ENCODE measurements around the gene IL6R. TPM values are rescaled to one million over a fixed set of nuclear protein-coding genes. Genes with fewer than 3 reads are reported as not detected.

The IL6R gene
- total and polyA plus RNA-seq, 2 donors (not counting 1 experiment from before 2014, with no cell fraction given), result 3.5 to 5.3 TPM

DNA sequence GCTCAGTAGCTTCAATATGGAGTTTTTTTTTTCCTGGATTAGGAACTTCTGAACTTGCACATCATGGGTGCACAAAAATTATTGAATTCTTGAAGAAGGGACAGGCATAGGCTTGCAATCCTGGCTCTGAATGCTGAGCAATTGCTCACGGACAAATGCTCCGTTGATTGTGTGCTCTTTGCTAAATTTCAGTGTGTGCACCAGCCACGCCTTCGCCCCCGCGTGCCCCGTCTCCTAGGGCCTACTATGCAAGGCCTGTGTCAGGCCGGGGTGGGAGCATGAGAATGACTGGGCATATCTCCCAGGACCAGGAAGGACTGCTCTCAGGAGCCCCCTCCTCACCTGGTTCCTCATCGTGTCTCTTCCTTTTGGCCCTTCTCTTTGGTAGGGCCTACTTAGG, 17.4 kb downstream of the IL6R start:
- Histone ChIP-seq H3K79me2 (ENCODE audit: control insufficient read depth, insufficient read depth, low read length) (peaks cover 16% of the 10 kb centered on the region), H2AFZ (ENCODE audit: insufficient read depth, low read depth, low read length, poor library complexity, severe bottlenecking) (no peak overlapping the region), H3K4me3 (ENCODE audit: control extremely low read depth in 1 of 5, extremely low read depth in 1 of 5, insufficient read depth in 1 of 5, low read depth in 2 of 5, low read length in 4 of 5) (no peak overlapping the region), H3K4me1 (ENCODE audit: control insufficient read depth in 2 of 2, insufficient read depth in 2 of 2, low read length in 2 of 2) (peaks cover 15 to 31% of the 10 kb centered on the region in 2 donors), H4K20me1 (ENCODE audit: control insufficient read depth, insufficient read depth, low read length, poor library complexity, severe bottlenecking) (no peaks in the 10 kb centered on the region), H3K9me3 (ENCODE audit: control extremely low read depth in 1 of 3, control insufficient read depth in 2 of 3, insufficient read depth in 1 of 3, low read length in 2 of 3) (no peaks in the 10 kb centered on the region), H3K4me2 (replicated peaks; ENCODE audit: low read depth, low read length, poor library complexity, severe bottlenecking) (no peak overlapping the region), H3K27me3 (replicated peaks in 1 of 4; ENCODE audit: control extremely low read depth in 1 of 4, control insufficient read depth in 3 of 4, insufficient read depth in 4 of 4, low read length in 3 of 4) (no peaks in the 10 kb centered on the region), H3K27ac (ENCODE audit: low read length in 2 of 2) (no peak overlapping the region), H3K36me3 (replicated peaks in 1 of 2; ENCODE audit: control extremely low read depth in 1 of 2, control insufficient read depth in 1 of 2, extremely low read depth in 1 of 2, insufficient read depth in 2 of 2, low read length in 1 of 2) (no peaks in the 10 kb centered on the region), H3K9ac (ENCODE audit: low read length) (no peak overlapping the region)
- intact Hi-C loops (cut with micrococcal nuclease), result no loop called here
- H3K4me3 Mint-ChIP-seq, result no peak overlapping the region
- H3K27me3 Mint-ChIP-seq, result no peaks in the 10 kb centered on the region
- WGBS (ENCODE audit: insufficient coverage), result 87% methylated on average over 9 of the region's 9 CpGs
- ATAC-seq (ENCODE audit: low read depth), result no peak
- H3K4me1 Mint-ChIP-seq, result peaks cover 27% of the 10 kb centered on the region
- ChIA-PET POLR2A (no interaction called here), CTCF (no interaction called here)
- DNase-seq, result no peak
- no peaks in the 10 kb centered on the region for H3K9me3 Mint-ChIP-seq (ENCODE audit: insufficient read depth)
- TF ChIP-seq, protein P1, sequence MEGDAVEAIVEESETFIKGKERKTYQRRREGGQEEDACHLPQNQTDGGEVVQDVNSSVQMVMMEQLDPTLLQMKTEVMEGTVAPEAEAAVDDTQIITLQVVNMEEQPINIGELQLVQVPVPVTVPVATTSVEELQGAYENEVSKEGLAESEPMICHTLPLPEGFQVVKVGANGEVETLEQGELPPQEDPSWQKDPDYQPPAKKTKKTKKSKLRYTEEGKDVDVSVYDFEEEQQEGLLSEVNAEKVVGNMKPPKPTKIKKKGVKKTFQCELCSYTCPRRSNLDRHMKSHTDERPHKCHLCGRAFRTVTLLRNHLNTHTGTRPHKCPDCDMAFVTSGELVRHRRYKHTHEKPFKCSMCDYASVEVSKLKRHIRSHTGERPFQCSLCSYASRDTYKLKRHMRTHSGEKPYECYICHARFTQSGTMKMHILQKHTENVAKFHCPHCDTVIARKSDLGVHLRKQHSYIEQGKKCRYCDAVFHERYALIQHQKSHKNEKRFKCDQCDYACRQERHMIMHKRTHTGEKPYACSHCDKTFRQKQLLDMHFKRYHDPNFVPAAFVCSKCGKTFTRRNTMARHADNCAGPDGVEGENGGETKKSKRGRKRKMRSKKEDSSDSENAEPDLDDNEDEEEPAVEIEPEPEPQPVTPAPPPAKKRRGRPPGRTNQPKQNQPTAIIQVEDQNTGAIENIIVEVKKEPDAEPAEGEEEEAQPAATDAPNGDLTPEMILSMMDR (IDR thresholded peaks at IDR 0.05), result no peak
- no peak overlapping the region for H3K27ac Mint-ChIP-seq

DNA sequence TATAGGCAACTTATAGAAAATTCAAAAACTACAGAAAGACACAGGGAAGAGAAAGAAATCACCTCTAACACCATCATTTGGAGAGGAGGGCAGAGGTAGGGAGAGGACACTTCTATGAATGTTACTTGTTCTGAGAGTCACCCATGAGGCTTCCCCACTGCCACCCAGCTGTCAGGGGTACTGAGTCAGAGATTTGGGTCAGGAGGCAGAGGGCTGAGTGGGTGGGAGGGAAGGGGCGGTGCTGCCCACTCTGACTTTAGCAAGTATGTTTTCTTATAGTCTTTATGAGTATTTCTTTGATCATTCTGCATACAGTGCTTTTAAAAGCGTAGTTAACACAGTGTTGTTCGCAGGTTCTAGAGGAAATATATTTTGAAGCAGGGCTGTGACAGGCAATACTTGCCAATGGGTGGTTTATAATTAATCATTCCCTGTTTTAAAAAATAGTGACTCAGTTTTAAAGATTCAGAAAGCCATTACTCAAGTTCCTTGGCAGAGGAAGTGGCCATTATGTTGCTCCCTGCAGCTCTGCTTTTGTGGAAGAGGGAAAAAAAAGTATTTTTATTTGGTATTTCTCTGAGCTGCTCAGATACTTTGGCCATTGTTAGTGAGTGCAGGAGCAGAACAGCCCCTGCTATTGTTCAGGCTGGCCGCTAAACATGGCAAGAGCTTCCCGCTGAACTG, 18.3 kb downstream of the IL6R start:
- no peaks in the 10 kb centered on the region for H3K36me3 ChIP-seq (replicated peaks in 1 of 2; ENCODE audit: control extremely low read depth in 1 of 2, control insufficient read depth in 1 of 2, extremely low read depth in 1 of 2, insufficient read depth in 2 of 2, low read length in 1 of 2)
- Mint-ChIP-seq H3K27ac (no peak overlapping the region), H3K27me3 (no peaks in the 10 kb centered on the region), H3K4me1 (peaks cover 25% of the 10 kb centered on the region), H3K9me3 (ENCODE audit: insufficient read depth) (no peaks in the 10 kb centered on the region), H3K4me3 (no peak overlapping the region)
- H2AFZ ChIP-seq (ENCODE audit: insufficient read depth, low read depth, low read length, poor library complexity, severe bottlenecking), result no peak overlapping the region
- H3K27ac ChIP-seq (ENCODE audit: low read length in 2 of 2), result no peak overlapping the region
- WGBS (ENCODE audit: insufficient coverage), result 100% methylated on average over 2 of the region's 5 CpGs
- H3K27me3 ChIP-seq (replicated peaks in 1 of 4; ENCODE audit: control extremely low read depth in 1 of 4, control insufficient read depth in 3 of 4, insufficient read depth in 4 of 4, low read length in 3 of 4), result no peaks in the 10 kb centered on the region
- no peak overlapping the region for H3K9ac ChIP-seq (ENCODE audit: low read length)
- ATAC-seq (ENCODE audit: low read depth) (no peak), DNase-seq (no peak)
- no peak overlapping the region for H3K4me3 ChIP-seq (ENCODE audit: control extremely low read depth in 1 of 5, extremely low read depth in 1 of 5, insufficient read depth in 1 of 5, low read depth in 2 of 5, low read length in 4 of 5)
- peaks cover 13% of the 10 kb centered on the region for H3K79me2 ChIP-seq (ENCODE audit: control insufficient read depth, insufficient read depth, low read length)
- H3K9me3 ChIP-seq (ENCODE audit: control extremely low read depth in 1 of 3, control insufficient read depth in 2 of 3, insufficient read depth in 1 of 3, low read length in 2 of 3), result no peaks in the 10 kb centered on the region
- ChIA-PET POLR2A (no interaction called here), CTCF (interaction anchor here (1.1 kb wide), 1 partner anchor 19 kb away, joined by 7 read pairs; no protein-coding TSS in a partner anchor)
- H3K4me1 ChIP-seq (ENCODE audit: control insufficient read depth in 2 of 2, insufficient read depth in 2 of 2, low read length in 2 of 2), result peaks cover 15 to 31% of the 10 kb centered on the region in 2 donors
- no peaks in the 10 kb centered on the region for H4K20me1 ChIP-seq (ENCODE audit: control insufficient read depth, insufficient read depth, low read length, poor library complexity, severe bottlenecking)
- intact Hi-C loops (cut with micrococcal nuclease), result no loop called here
- no peak for TF ChIP-seq EZH2 (IDR thresholded peaks at IDR 0.05; ENCODE audit: borderline replicate concordance, insufficient read depth, low read depth, low read length, poor library complexity, severe bottlenecking)
- TF ChIP-seq, protein P1 (IDR thresholded peaks at IDR 0.05), result no peak
- H3K4me2 ChIP-seq (replicated peaks; ENCODE audit: low read depth, low read length, poor library complexity, severe bottlenecking), result no peak overlapping the region

Data from B cell (primary cell).